Fibroblast of villous mesenchyme (primary cell): ENCODE measurements around the gene NFIA. TPM values are rescaled to one million over a fixed set of nuclear protein-coding genes. Genes with fewer than 3 reads are reported as not detected.

ENCODE experiments used
- DNase-seq: peaks from one replicate; pipeline ENCODE4 v3.0.0-alpha.2; 2010; ENCODE audit warnings: low read depth
- H3K4me3 ChIP-seq: 2 replicates; pipeline ENCODE4 v1.5.1; 2011; ENCODE audit warnings: low read depth, mild to moderate bottlenecking, low read length
- total RNA-seq: library from RNA; depleted of rRNA; stranded (reverse); fragments of >200 nt; gene quantifications from 2 replicates; pipeline ENCODE4 v1.2.3, GENCODE V29; 2012
- TF ChIP-seq, protein P1 (sequence below): IDR thresholded peaks from 2 replicates; pipeline ENCODE4 v1.5.1; 2012; ENCODE audit warnings: low read depth, mild to moderate bottlenecking, low read length; ENCODE audit not compliant: insufficient read depth

The NFIA gene
- total RNA-seq, 1 donor, result 10.4 TPM

DNA sequence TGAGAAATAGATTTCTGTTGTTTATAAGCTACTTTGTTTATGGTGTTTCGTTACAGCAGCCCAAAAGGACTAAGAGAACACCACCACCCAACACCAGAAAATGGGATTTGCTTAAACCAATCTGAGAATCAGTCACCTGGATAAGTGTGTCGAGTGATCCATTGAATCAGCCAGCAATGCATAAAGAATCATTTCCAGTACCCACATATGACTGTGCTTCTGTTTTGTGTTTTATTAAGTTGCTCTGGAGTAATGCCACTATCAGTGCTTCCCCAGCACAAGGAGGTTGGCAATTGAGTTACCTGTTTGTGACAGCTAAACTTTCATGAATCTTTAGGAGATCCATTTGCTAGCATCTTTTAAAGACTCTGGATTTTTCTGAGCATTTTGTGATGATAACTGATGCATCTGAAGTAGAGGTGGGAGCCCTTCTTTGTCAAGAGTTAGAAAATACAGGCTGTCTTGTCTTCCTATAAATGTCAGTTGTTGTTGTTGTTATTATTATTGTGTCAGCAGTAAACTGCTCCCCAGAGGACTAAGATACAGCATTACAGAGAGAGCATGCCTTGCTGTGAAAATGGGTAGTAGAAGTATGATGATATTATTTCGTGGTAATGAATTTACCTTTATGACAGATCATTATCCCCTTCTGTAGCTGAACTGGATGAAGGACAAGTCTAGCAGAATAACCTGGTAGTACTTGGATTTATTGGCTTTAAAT is 225.2 kb downstream of the NFIA start:
- no peak overlapping the region for H3K4me3 ChIP-seq
- TF ChIP-seq, protein P1, sequence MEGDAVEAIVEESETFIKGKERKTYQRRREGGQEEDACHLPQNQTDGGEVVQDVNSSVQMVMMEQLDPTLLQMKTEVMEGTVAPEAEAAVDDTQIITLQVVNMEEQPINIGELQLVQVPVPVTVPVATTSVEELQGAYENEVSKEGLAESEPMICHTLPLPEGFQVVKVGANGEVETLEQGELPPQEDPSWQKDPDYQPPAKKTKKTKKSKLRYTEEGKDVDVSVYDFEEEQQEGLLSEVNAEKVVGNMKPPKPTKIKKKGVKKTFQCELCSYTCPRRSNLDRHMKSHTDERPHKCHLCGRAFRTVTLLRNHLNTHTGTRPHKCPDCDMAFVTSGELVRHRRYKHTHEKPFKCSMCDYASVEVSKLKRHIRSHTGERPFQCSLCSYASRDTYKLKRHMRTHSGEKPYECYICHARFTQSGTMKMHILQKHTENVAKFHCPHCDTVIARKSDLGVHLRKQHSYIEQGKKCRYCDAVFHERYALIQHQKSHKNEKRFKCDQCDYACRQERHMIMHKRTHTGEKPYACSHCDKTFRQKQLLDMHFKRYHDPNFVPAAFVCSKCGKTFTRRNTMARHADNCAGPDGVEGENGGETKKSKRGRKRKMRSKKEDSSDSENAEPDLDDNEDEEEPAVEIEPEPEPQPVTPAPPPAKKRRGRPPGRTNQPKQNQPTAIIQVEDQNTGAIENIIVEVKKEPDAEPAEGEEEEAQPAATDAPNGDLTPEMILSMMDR, result no peak
- DNase-seq, result no peak

DNA sequence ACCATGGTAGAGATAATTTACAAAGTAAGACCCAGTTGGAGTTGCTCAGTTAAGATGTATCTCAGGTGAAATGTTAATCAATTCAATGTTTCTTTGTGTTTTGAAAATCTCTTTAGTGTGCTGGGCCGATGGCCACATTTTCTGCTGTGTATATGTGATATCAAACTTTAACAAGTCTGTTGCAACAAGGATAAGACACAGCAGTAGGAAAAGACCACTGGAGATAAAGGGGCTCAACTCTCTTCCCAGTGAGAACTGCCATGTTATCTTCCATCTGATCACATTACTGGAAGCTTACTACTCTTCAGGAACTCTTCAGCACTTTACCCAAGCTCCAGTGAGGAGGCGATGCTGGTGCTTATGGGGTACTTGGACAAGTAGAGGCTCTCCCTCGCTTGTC is 227.7 kb downstream of the NFIA start:
- DNase-seq, result no peak
- H3K4me3 ChIP-seq, result no peak overlapping the region
- TF ChIP-seq, protein P1, result no peak

DNA sequence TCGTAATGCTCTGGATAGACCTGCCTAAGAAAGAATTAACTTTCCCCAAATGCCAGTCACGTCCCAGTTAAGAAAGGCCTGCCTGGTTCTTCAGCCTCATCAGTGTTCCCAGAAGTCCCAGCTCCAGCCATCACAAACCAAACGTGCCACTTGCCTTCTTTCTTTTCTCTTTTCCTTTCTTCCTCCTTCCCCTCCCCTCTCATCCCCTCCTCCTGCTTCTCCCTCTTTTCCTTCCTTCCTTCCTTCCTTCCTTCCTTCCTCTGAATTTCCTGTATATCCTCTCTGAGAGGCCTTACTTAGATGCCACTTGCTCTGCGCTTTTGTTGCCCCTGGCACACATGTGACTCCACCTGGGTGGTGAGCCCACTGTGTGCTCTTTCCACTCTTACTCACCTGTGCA is 228.2 kb downstream of the NFIA start:
- no peak for DNase-seq
- TF ChIP-seq, protein P1, result no peak
- no peak overlapping the region for H3K4me3 ChIP-seq

DNA sequence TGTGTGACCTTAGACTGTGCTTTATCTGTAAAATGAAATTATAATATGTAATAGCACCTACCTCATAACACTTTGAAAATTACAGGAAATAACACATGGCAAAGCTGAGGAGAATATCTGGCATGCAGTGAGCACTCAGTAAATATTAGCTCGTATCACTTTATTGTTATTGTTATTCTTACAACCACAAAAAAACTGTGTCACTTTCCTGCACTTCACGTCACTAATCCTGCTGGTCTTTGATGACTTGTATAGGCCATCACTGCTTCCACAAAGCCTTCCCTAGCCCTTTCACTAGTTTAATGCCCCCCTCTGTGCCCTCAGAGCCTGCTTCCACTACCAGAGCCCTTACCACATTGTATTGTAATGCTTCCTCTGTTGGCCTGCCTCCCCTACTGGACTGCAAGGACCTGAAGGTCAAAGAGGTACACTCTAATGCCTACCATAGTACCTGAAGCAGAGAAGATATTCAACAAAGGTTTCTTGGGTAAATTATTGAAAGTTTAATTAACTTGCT is 231.6 kb downstream of the NFIA start:
- no peak overlapping the region for H3K4me3 ChIP-seq
- TF ChIP-seq, protein P1, result no peak
- no peak for DNase-seq

DNA sequence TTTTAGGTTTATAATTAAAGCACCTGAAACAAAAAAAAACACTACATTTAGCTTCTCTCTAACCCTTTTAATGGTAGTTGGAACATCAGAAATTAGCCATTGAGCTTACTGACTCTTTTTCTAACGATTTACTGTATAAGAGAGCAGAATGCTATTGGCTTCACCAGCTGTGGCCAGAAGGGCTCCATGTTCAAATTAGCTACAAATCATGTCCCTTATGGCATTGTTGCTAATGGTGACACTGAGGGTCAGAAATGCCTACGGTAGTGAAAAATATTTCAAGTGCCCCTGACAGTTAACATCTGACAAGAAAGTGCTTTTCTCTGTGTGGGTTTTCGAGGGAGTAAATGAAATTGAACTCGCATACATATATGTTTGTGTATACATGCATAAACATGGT is 232.7 kb downstream of the NFIA start:
- TF ChIP-seq, protein P1, result no peak
- no peak overlapping the region for H3K4me3 ChIP-seq
- DNase-seq, result no peak

DNA sequence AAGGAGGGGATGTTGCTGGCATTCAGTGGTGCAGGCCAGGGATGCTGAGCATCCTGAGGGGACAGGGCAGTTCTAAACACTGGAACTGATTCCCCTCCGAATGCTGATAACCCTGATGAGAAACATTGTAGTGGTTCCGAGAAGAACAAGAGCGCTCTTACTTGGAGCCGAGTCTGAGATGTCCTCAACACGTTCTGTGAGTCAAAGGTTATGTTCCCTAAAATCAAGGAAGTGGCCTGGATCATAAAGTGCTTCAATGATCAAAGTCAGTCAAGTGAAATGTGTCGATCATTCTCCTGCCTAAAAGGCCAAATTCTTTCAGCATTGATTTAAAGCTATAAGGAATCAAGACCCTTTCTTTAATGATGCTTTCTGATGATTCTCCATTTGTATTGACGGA is 234.1 kb downstream of the NFIA start:
- H3K4me3 ChIP-seq, result no peak overlapping the region
- TF ChIP-seq, protein P1, result no peak
- no peak for DNase-seq
